Skin epidermis (tissue), 12 donors: ENCODE measurements around the gene GDF9.

Source experiments
- H3K27ac ChIP-seq, 21 experiments: fragments of 200-600 bp; sonication (generic) in 11 of 21; one replicate each; pipeline ENCODE4 v1.5.0; 2020; ENCODE audit warnings: mild to moderate bottlenecking in 3 of 21, inconsistent platforms in 2 of 21, moderate library complexity in 2 of 21
- H3K4me3 ChIP-seq, 7 experiments: fragments of 200-600 bp; sonication (generic) in 2 of 7; one replicate each; pipeline ENCODE4 v1.5.0; 2020; ENCODE audit warnings: inconsistent platforms in 2 of 7, mild to moderate bottlenecking in 2 of 7, moderate library complexity in 1 of 7

Gene GDF9

DNA sequence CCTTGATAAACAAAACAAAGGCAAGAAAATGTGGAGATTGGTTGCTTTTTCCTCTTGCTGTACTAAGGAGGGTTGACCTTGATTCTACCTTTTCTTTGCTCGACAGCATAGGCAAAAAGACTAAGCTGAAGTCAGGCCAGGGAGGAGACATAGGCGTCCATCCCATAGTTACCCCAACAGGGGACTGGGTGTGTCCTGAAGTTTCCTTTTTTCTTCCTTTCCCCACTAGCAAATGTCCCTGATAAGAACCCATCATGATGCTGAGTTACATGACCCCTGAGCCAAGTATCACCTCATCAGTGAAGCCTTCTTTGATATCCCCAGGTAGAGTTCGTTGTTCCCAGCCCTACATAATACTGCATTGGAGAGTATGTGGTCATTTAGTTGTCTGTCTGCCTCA, 26.0 kb downstream of the GDF9 start:
- Histone ChIP-seq H3K27ac (peak overlapping the region in 18 of 21 experiments; percentile 3 to 82 (median 72)), H3K4me3 (no peak overlapping the region)

DNA sequence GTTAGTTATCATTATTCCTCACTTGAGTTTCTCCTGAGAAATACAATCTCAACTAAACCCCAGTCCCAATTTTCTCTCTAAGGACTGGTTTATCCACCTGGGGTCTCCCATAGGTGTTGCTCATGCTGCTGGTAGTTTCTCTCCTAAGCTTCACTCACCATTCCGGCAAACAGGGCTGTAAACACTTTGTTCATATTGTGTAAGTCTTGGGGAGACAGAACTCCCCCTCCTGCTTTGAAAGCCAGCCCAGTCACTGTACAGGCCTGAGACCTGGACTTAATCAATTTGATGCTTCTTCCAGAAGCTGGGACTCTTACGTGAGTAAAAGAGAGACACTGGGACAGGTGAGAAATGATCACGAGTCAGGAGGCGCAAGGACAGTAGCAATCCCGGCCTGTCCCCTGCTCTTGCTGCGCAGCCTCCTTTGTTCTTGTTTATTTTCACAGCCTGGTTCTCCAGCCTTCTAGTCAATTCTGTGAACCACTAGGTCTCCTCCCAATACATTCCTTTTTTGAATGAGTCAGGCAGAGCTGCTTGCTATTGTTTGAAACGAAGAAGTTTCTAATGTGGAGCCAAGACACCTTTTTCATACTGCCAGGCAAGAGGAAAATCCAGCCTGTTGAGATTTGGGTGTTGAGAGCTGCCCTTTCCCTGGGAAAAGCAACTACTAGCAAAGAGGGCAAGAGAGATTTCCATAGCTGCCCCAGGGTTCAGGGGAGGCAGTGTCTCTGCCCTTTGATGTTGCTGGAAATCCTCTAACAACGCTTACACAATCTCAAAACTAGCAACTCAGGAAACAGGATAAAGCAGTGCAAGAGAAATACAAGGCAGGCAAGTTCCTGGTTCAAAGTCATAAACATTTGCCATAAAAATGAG, 26.6 kb downstream of the GDF9 start:
- peak overlapping the region in 19 of 21 experiments; percentile 18 to 82 (median 72) for H3K27ac ChIP-seq
- no peak overlapping the region for H3K4me3 ChIP-seq

DNA sequence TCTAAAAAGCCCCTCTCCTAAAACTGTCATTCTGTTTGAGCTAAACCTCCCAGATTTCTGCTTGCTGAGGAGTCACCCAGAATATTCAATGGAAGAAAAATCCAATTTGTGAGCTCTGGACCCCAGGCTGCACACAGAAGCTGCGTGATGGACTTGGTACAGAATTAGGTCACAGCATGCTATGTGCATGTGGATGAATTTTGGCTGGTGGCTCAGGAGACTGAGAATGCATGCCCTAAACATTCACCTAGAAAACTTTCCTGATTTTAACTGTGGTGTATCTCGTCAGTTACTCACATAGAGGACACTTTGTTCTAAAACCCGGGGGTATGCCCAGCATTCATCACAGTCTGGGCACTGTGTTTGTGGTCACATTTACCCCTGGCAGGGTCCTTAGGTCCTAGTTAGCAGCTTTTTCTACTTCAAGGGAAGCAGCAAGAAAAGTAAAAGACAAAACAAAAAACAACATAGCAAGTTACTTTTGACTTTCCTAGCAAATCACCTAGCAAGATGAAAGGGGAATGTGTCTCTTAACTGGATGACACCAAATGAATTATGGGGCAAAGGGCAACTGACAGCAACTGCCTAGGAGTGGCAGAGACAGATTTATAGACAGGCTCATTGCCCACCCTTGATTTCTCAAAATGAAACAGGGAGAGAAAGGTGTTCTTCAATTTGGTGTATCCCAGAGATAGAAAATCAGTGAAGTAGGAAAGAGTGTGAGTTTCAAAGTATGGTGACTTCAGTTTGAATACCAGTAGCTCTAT, 27.6 kb downstream of the GDF9 start:
- H3K4me3 ChIP-seq: no peak overlapping the region
- H3K27ac ChIP-seq: peak overlapping the region in 16 of 21 experiments; percentile 52 to 82 (median 72)

DNA sequence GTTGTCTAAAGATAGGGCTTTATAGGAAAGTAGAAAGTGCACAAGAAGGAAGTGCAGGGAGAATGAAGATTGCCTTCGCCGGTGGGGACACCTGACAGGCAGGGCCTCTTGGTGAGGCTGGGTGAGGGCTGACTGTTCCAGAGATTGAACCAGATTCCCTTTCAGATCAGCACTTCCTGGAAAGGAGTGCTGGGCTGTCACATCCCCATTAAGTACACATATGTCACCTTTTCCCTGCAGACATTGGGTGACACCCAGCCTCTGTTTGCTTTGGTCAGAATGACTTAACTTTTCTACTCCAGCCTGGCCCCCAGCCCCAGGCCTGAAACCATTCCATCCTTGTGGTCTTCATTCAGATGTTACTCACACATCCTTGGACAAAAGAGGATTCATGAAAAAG, 28.4 kb downstream of the GDF9 start:
- Histone ChIP-seq H3K27ac (peak overlapping the region in 5 of 21 experiments; percentile 11 to 82 (median 29)), H3K4me3 (no peak overlapping the region)

DNA sequence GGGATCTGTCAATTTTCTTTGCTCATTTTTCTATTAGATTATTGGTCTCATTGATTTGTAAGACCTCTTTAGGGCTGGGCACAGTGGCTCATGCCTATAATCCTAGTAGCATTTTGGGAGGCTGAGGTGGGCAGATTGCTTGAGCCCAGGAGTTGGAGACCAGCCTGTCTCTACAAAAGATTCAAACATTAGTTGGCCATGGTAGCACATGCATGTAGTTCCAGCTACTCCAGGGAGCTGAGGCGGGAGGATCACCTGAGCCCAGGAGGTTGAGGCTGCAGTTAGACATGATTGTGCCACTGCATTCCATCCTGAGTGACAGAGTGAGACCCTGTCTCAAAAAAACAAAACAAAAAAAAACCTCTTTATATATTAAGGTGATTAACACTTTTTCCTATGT, 29.4 kb downstream of the GDF9 start:
- H3K4me3 ChIP-seq: no peak overlapping the region
- H3K27ac ChIP-seq: no peak overlapping the region

DNA sequence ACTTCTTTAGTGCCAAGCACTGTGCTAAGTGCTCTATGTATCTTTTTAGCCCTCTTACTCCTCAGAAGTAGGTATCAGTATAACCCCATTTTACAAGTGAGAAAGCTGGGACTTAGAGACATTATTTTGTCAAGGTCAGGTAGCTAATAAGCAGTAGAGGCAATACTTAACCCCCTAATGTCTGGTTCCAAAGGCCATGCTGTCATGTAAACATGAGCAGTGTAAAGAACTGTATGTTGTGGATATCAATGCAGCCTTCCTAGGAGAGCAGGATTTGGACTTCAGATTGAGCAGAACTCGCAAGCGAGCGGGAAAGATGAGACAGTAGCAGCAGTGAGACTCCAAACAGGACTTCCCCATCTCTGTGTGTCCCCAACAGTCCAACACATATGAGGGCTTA, 32.2 kb downstream of the GDF9 start:
- Histone ChIP-seq H3K27ac (no peak overlapping the region), H3K4me3 (no peak overlapping the region)

DNA sequence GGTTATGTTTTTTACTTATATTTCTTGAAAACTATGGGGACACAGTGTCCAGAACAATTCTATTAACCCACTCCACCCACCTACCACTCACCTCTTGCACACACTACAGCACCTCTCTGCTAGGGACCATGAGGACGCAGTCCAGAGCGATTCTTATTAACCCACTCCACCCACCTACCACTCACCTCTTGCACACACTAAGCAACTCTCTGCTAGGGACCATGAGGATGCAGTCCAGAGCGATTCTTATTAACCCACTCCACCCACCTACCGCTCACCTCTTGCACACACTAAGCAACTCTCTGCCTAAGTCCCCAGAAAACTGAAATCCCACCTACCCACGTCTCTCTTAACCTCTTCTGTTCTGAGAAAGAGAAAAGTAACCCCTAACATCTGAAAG, 33.7 kb downstream of the GDF9 start:
- H3K27ac ChIP-seq: no peak overlapping the region

DNA sequence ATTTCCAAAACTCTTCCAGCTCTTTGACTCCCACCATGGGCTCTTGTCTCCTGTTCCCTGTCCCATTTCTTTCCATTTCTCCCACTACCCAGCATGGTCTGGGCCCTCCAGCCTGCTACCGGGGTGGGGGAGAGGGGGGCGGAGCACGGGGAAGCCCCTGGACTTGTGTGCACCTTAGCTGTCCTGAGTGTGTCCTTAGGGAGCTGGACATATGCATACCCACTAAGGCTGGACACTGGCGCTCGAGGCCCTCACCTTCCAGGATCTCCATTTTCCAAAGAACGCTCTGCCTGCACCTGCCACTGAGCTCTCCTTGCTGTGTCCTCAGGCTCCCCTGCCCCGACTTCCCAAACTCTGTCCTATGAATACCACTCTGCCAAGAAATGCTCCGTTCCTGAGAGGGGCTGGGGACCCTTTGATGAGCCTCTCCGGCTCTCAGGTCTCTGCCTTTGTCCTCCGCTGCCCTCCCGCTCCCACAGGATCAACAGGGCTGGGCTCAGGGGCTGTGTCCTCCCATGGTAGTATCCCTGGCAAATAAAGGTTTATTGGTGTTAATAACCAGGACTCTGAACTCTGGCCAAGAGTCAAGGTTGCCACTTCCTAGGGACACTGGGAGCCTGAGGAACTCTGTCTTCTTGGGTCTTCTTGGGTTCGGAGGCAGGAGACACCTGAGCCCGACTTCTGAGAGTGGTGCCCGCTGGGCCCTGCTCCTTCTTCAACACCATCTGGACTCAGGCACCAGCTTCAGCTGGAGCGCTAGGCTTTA, 35.0 kb downstream of the GDF9 start:
- peak overlapping the region in 5 of 7 experiments; percentile 54 to 65 (median 57) for H3K4me3 ChIP-seq

More for the DNA sequence above, 33.7 kb downstream of the GDF9 start:
- H3K4me3 ChIP-seq: no peak overlapping the region

DNA sequence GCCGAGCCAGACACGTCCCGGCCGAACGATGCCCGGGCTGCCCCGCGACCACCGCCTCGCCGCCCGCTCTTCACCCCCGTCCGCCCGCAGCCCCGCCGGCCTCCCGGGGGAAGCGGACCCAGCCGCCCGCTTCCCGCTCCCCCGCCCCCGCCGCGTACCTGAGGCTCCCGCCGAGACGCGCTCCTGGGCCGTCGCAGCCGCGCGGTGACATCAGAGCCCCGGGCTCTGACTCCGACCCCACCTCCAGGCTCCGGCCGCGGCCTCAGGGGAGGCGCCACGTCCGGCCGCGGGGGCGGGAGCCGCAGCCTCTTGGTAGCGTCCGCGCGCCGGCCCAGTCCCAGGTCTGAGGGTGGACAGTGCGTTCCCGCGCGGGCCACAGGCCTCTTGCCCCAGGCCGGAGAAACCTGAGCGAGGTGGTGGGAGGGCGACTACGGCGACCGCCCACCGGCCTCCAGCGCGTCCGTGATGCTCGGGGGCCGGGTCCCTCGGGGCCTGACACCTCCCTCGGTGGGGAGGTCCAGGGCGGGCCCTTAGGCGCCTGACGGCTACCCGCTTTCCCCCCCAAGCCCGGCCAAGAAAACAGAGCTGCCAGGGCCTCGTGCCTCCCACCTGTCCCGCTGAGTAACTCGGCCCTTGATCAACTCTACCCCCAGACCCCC, 35.7 kb downstream of the GDF9 start, which contains the start of gene SHROOM1:
Gene SHROOM1, minus strand, starts transcription at position 212 of the 659 bp plus-strand sequence. CDS start 4,507 bp downstream, outside the sequence.
- Histone ChIP-seq H3K4me3 (peak within 1 kb of the TSS; percentile 42 to 65 (median 57)), H3K27ac (peak within 1 kb of the TSS; percentile 4 to 81 (median 64))

More for the DNA sequence above, 35.0 kb downstream of the GDF9 start:
- peak overlapping the region in 8 of 21 experiments; percentile 15 to 81 (median 76) for H3K27ac ChIP-seq

DNA sequence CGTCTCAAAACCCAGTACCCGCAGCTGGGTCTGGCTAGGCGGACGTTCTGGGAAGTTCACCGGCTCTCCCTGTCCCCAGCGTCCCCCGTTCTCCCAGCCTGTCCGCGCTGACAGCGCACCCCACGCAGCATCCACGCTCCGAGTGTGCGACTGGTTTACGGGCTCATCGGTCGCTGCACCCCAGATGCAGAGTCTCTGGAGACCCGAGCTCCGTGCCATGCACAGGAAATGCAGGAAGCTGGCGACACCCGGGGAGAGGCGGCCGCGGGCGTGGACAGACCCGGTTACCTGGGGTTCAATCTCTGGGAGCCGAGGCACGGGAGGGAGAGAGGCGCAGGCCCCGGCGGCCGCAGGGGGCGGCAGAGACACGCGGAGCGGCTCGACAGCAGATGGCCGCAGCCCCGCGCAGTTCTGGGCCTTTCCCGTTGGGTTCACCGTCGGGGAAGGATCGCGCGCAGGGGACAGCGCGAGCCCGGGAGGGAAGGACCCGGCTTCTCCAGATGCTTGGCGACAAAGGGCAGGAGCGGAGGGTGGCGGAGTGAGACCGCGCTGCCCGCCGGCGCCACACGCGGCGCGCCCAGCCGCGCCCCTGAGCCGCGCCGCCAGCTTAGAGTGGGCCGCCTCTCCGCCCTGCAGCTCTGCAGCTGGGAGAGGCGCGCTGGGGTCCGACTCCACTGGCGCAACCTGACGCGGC, 36.4 kb downstream of the GDF9 start:
- peak overlapping the region; percentile 42 to 65 (median 57) for H3K4me3 ChIP-seq
- peak overlapping the region; percentile 4 to 81 (median 64) for H3K27ac ChIP-seq

DNA sequence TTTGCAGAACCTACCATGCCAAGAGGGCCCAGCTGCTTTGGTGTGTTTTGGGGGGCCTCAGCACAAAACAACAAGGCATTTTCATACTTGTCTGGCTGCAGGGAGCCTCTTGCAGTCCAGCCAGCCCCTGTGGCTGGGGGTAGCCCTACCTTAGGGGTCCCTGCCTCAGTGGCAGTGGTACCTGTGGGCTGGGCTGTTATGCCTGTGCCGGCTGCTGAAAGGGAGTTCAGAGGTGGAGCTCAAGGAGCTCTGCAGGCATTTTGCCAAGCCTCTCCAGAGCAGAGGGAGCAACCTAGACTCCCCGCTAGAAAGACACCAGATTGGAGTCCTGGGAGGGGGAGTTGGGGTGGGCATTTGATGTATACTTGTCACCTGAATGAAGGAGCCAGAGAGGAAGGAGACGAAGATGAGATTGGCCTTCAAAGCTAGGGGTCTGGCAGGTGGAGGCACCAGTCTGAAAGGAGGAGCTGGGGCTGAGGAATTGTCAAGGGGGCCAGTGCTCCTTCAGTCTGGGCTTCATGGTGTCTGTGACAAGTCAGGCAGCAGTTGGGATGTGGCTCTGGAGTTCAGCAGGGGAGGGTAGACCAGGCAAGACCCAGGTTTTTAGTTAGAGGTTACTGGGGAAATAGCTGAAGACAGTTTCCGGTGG, 37.3 kb downstream of the GDF9 start:
- Histone ChIP-seq H3K27ac (no peak overlapping the region), H3K4me3 (peak overlapping the region in 2 of 7 experiments; percentile 54 to 65)

DNA sequence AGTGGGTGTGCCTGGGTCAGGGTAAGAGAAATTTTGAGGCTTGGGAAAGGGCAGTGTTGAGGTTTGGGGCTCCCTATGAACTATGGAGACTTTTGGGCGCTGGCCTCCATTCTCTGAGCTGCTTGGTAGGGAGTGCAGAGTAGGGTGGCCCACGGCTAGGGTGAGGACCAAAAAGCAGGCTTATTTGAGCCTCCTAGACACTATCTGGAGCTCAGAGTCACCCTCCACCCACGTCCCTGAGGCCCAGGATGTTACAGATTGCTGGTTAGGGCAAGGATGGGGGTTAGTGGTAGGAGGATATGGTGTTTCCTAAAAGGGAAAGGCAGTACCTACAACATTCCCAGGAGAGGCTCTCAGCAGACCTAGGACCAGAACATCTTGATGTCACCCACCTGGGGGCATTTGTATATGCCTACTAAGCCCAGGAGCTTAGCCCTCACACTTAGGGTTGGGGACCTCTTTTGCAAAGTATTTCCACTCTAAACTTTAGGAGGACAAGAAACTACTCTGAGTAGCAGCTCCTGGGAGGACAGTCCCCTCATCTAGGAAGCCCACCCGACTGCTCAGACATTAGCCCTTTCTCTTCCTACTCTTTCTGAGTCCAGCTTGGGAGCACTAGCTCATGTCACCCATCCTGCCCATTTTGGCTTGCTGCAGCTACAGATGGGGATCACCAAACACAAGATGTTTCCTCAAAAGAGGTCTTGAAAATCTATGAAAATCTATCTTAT, 38.2 kb downstream of the GDF9 start:
- Histone ChIP-seq H3K27ac (no peak overlapping the region), H3K4me3 (no peak overlapping the region)

DNA sequence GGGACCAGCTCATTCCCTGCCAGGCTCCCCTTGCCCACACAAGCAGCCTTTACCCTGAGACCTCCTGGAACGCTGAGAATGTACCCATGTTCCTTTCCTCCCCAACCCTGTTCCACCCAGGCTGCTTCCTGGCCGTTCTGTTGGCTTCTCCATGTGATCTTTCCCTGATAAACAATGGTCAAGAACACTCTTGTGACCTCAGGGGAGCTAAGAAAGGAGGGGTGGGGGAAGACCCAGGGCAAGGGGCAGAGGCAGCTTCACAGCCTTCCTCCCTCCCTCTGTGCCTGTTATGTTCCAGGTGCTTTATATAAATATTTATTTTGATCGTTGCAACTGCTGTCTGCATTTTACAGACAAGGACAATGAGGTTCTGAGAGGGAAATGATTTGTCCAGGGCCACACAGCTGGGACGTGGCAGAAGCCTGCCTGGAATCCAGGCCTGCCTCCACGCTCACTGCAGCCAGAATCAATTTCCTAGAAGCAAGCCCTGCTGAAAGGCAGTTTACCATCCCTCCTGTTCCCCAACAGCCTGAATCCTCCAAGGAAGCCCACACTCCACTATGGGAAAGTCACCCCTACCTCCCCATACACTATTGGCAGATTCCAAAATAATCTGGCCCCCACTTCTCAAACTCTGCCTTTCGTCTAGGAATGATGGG, 39.7 kb downstream of the GDF9 start:
- no peak overlapping the region for H3K4me3 ChIP-seq
- H3K27ac ChIP-seq: no peak overlapping the region

DNA sequence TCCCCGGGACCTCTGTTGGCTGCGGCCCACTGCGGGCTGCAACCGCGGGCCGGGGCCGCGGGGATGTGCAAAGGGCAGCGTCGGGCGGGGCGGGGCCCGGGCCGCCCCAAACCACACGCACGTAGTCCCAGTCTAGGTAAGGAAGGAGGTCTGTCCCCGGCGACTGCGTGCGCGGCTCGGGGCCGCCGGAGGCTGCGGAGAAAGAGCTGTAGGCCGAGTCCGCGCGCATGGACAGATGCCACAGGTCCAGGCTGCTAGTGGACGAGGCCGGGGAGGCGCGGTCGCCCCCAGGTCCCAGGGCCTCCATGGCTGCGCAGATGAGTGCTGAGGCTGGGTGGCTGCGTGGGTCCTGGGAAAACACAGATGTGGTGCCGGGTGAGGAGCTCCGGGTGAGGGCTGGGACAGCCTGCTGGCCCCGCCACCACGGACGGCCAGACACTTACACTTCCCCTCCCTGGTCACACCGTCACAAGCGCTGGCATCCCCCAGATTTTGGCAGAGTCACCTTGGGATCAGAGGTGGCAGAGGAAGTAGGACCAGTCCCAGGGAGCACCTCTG, 40.4 kb downstream of the GDF9 start:
- Histone ChIP-seq H3K27ac (peak overlapping the region in 1 of 21 experiments; percentile 34), H3K4me3 (peak overlapping the region in 5 of 7 experiments; percentile 19 to 33 (median 27))

DNA sequence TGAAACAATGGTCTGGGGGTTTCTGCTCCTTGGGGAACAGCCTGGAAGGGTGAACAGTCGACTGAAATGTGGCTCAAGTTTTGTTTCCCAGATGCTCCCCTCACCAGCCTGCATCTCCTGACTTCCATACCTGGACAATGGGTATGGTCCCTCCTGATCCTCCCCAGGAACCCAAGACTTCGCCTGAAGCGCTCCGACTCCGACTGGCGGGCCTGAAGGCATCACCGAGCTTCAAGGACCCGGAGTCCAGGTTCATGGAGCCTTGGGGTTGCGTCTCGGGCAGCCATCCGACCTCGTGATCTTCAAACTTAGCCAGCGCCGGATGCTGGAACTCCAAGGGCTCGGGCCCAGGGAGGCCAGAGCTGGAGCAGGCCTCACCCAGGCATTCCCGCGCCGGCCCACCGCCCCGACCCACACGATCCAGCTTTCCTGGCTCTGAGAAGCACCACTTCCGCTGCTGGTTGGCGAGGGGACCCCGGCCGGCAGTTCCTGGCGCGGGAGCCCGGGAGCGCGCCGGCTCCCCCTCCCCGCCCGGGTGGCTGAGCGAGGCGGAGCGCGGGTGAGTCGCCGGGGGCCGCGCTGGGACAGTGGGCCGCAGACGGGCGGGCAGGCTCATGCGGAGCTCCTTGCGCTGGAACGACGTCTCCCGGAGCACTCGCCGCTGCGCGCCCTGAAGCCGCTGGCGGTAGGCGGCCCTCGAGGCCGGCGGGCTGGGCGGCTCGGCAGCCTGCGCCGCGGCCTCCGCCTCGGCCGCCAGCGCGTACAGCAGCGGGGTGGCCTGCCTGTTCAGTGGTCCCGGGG, 41.0 kb downstream of the GDF9 start:
- peak overlapping the region in 6 of 7 experiments; percentile 16 to 33 (median 27) for H3K4me3 ChIP-seq

DNA sequence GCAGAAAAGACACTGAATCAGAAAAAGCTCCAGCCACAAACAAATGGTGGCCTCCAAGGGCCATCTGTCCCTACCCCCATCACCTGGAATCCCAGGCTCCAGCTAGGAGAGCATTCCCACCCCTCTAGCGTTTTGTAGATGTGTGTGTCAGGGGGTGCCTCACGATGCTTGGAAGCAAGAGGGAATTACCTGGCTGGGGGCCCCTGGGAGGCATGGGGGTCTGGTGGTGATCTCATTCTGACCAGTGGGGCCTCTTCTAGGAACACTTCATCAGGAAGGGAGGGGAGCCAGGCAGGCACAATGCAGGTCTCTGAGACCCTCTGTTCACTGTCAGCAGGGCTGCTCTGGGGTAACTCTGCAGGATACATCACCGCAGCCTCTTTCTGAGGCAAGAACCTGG, 41.8 kb downstream of the GDF9 start:
- Histone ChIP-seq H3K4me3 (no peak overlapping the region), H3K27ac (no peak overlapping the region)

More for the DNA sequence above, 41.0 kb downstream of the GDF9 start:
- H3K27ac ChIP-seq: peak overlapping the region in 1 of 21 experiments; percentile 34
